Kidney glomerular epithelial cell (primary cell): ENCODE data around the gene SNX8.
"Not testable (repeated sequence)": the region's sequence is repeated elsewhere in the genome, so short reads cannot be mapped to it uniquely, and the experiment has no call there.

ENCODE experiments used
- DNase-seq: peaks from one replicate; lab custom pipeline; 2025; lab: John Stamatoyannopoulos, UW

The SNX8 gene

GRCh38 chr7:2314209-2314955 lies at the start of gene SNX8:
TSS of gene SNX8 (minus strand) at chr7:2314441. CDS start at chr7:2314421, 20 bp downstream.
- peak; percentile 71 for DNase-seq

- DNase-seq = no peak
These were observed 48.3 kb upstream of the SNX8 start for GRCh38 chr7:2362385-2363088.

- DNase-seq = no peak
These were observed 46.6 kb upstream of the SNX8 start for GRCh38 chr7:2360796-2361195.

GRCh38 chr7:2359610-2360009 lies 45.4 kb upstream of the SNX8 start:
- no peak for DNase-seq

GRCh38 chr7:2358968-2359527 lies 44.8 kb upstream of the SNX8 start:
- no peak for DNase-seq

- no peak for DNase-seq
These were observed 43.3 kb upstream of the SNX8 start for GRCh38 chr7:2357571-2357970.

GRCh38 chr7:2357165-2357564 lies 42.9 kb upstream of the SNX8 start:
- no peak for DNase-seq

- no peak for DNase-seq
These were observed 41.4 kb upstream of the SNX8 start for GRCh38 chr7:2355705-2356008.

- DNase-seq = no peak
These were observed 40.9 kb upstream of the SNX8 start for GRCh38 chr7:2354939-2355704.

- DNase-seq = peak; percentile 89
These were observed 40.1 kb upstream of the SNX8 start, which contains the start of gene EIF3B for GRCh38 chr7:2354186-2354938. TSS of gene EIF3B (plus strand) at chr7:2354827. CDS start at chr7:2354922, 95 bp downstream.

- DNase-seq = peak; percentile 80
These were observed 39.6 kb upstream of the SNX8 start for GRCh38 chr7:2353936-2354185.

- no peak for DNase-seq
These were observed 39.1 kb upstream of the SNX8 start for GRCh38 chr7:2353113-2353935.

- no peak for DNase-seq
These were observed 36.6 kb upstream of the SNX8 start for GRCh38 chr7:2350861-2351260.

GRCh38 chr7:2350055-2350454 lies 35.8 kb upstream of the SNX8 start:
- DNase-seq = no peak

GRCh38 chr7:2347351-2348063 lies 33.3 kb upstream of the SNX8 start:
- not testable (repeated sequence) for DNase-seq

GRCh38 chr7:2336626-2337299 lies 22.5 kb upstream of the SNX8 start:
- no peak for DNase-seq

- not testable (repeated sequence) for DNase-seq
These were observed 18.5 kb upstream of the SNX8 start for GRCh38 chr7:2332606-2333231.

- no peak for DNase-seq
These were observed 17.5 kb upstream of the SNX8 start for GRCh38 chr7:2331707-2332106.

GRCh38 chr7:2330493-2330892 lies 16.3 kb upstream of the SNX8 start:
- no peak for DNase-seq
